Lower leg skin (tissue), 3 donors: ENCODE results near the gene KIF26B.

ENCODE experiments used
- POLR2A ChIP-seq, 2 donors: fragments of 450-650 bp; IDR thresholded peaks; one replicate each; pipeline ENCODE4 v1.6.1; 2016 to 2017; ENCODE audit warnings: antibody characterized with exemption in 2 of 2, mild to moderate bottlenecking in 1 of 2, moderate library complexity in 1 of 2
- TF ChIP-seq, protein P1 (sequence below), 3 donors: fragments of 450-650 bp; IDR thresholded peaks; one replicate each; pipeline ENCODE4 v1.5.1; 2016; ENCODE audit warnings: antibody characterized with exemption in 3 of 3, mild to moderate bottlenecking in 3 of 3, moderate library complexity in 2 of 3

DNA sequence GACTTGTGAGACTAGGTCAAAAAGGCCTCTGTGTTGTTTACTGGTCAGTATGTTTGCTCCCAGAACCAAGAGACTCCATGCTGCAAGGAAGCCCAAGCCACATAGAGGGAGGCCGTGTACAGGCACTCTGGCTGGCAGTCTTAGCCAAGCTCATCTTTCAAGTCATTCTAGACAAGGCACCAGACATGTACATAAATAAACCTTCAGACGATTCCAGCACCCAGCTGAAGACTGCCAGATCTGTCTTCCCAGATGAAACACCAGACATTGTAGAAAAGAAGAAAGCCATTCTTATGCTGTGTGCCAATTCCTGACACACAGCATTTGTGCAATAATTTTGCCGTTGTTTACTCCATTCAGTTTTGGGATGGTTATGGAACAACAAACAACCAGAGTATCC lies 595.5 kb downstream of the KIF26B start:
- TF ChIP-seq, protein P1, sequence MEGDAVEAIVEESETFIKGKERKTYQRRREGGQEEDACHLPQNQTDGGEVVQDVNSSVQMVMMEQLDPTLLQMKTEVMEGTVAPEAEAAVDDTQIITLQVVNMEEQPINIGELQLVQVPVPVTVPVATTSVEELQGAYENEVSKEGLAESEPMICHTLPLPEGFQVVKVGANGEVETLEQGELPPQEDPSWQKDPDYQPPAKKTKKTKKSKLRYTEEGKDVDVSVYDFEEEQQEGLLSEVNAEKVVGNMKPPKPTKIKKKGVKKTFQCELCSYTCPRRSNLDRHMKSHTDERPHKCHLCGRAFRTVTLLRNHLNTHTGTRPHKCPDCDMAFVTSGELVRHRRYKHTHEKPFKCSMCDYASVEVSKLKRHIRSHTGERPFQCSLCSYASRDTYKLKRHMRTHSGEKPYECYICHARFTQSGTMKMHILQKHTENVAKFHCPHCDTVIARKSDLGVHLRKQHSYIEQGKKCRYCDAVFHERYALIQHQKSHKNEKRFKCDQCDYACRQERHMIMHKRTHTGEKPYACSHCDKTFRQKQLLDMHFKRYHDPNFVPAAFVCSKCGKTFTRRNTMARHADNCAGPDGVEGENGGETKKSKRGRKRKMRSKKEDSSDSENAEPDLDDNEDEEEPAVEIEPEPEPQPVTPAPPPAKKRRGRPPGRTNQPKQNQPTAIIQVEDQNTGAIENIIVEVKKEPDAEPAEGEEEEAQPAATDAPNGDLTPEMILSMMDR (IDR thresholded peaks at IDR 0.05), result no peak
- no peak for TF ChIP-seq POLR2A (IDR thresholded peaks at IDR 0.05)
